Subcutaneous adipose tissue (tissue), 4 donors: ENCODE results near the gene NDST4. TPM values are rescaled to one million over a fixed set of nuclear protein-coding genes. Genes with fewer than 3 reads are reported as not detected.

Source experiments
- CTCF ChIP-seq: fragments of 450-650 bp; IDR thresholded peaks from one replicate; pipeline ENCODE4 v1.5.1; 2016; ENCODE audit warnings: low read depth, mild to moderate bottlenecking, control low read depth, antibody characterized with exemption, moderate library complexity
- total RNA-seq, 4 donors: library from RNA; depleted of rRNA; stranded (reverse); fragments of >200 nt; gene quantifications; one replicate each; pipeline ENCODE4 v1.1.0, GENCODE V29; 2016

Gene NDST4
- total RNA-seq, 4 donors from 2014 or later = 0.66 TPM; not detected in 3

- TF ChIP-seq CTCF = no peak
These were observed 171.9 kb downstream of the NDST4 start for GRCh38 chr4:114941503-114941902.

- TF ChIP-seq CTCF = no peak
These were observed 185.5 kb downstream of the NDST4 start for GRCh38 chr4:114927881-114928280.

GRCh38 chr4:114926583-114926982 is 186.8 kb downstream of the NDST4 start:
- TF ChIP-seq CTCF = no peak

- no peak for TF ChIP-seq CTCF
These were observed 189.1 kb downstream of the NDST4 start for GRCh38 chr4:114924311-114924710.

GRCh38 chr4:114922592-114922933 is 190.9 kb downstream of the NDST4 start:
- no peak for TF ChIP-seq CTCF

GRCh38 chr4:114921790-114922591 is 191.4 kb downstream of the NDST4 start:
- no peak for TF ChIP-seq CTCF

GRCh38 chr4:114921191-114921590 is 192.2 kb downstream of the NDST4 start:
- TF ChIP-seq CTCF = no peak
